ENCODE measurements around the gene ZBTB21.

The ZBTB21 gene

DNA sequence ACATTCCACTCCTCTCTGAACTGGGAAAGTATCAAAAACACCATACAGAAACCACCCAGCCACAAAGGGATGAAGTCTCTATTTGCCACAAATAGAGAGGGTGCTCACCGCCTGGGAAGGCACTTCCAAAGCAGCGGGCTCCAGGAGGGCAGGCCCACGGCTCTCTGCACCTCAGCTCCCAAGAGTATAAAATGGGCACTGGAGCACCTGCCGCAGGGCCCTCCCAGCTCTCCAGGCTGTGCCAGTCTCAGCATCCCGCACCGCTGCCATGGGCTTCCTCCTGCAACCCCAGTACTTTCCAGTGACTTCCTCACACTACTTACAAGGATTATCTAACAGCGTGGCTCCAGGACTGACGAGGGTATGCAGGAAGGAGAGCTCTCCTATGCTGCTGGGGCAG, 70.8 kb downstream of the ZBTB21 start:
- no peak for TF ChIP-seq POLR2AphosphoS5 (IDR thresholded peaks at IDR 0.05; ENCODE audit: low read depth, low read length)
- TF ChIP-seq SIN3A (IDR thresholded peaks at IDR 0.05; ENCODE audit: borderline replicate concordance, insufficient read depth, low read length) = no peak
- TF ChIP-seq FOXP2 (optimal IDR thresholded peaks at IDR 0.05; ENCODE audit: borderline replicate concordance, extremely low read depth, extremely low read length, insufficient read depth) = no peak
- no peak for TF ChIP-seq TAF1 (IDR thresholded peaks at IDR 0.05; ENCODE audit: borderline replicate concordance, insufficient read depth, low read length)
- TF ChIP-seq REST (IDR thresholded peaks at IDR 0.05; ENCODE audit: insufficient read depth in 1 of 2, low read depth in 2 of 2, low read length in 2 of 2) = no peak

All from PFSK-1 (cell line).